ENCODE data around the gene SETD4.

SETD4 gene

GRCh38 chr21:36052860-36053714 lies 7.2 kb downstream of the SETD4 start:
- H3K9me3 ChIP-seq (ENCODE audit: severe bottlenecking), result no peaks in the 10 kb centered on the region
- H3K36me3 ChIP-seq, result peaks cover 91% of the 10 kb centered on the region
- no peak overlapping the region for H3K4me3 ChIP-seq (ENCODE audit: low read depth, low read length)
- no peak for DNase-seq
- TF ChIP-seq CTCF (IDR thresholded peaks at IDR 0.05; ENCODE audit: low read depth, low read length), result no peak
- H3K27me3 ChIP-seq (ENCODE audit: insufficient read depth, low read depth, severe bottlenecking), result no peaks in the 10 kb centered on the region
- H3K27ac ChIP-seq, result no peak overlapping the region

GRCh38 chr21:36048357-36048756 lies 12.0 kb downstream of the SETD4 start:
- Histone ChIP-seq H3K9me3 (ENCODE audit: severe bottlenecking) (no peaks in the 10 kb centered on the region), H3K4me3 (ENCODE audit: low read depth, low read length) (no peak overlapping the region), H3K36me3 (peaks cover 90% of the 10 kb centered on the region), H3K27me3 (ENCODE audit: insufficient read depth, low read depth, severe bottlenecking) (no peaks in the 10 kb centered on the region), H3K27ac (no peak overlapping the region)
- DNase-seq, result no peak
- TF ChIP-seq CTCF (IDR thresholded peaks at IDR 0.05; ENCODE audit: low read depth, low read length), result no peak

DNA sequence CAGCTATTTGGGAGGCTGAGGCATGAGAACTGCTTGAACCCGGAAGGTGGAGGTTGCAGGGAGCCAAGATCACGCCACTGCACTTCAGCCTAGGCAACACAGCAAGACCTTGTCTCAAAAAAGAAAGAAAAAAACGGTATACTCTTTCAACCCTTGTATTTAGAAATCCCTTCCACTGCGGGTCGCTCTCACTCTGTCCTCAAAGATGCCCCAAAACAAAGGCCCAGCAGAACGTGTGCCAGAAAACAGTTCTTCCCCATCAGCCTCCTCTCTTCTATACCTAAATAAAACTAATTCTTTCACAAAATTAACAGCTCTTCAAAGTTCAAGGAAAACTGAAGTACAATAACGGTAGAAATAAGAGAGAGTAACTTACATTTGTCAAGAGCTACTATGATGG lies 13.2 kb downstream of the SETD4 start:
- H3K36me3 ChIP-seq, result peaks cover 93% of the 10 kb centered on the region
- H3K27ac ChIP-seq, result no peak overlapping the region
- H3K9me3 ChIP-seq (ENCODE audit: severe bottlenecking), result no peaks in the 10 kb centered on the region
- no peak for TF ChIP-seq CTCF (IDR thresholded peaks at IDR 0.05; ENCODE audit: low read depth, low read length)
- H3K27me3 ChIP-seq (ENCODE audit: insufficient read depth, low read depth, severe bottlenecking), result no peaks in the 10 kb centered on the region
- no peak overlapping the region for H3K4me3 ChIP-seq (ENCODE audit: low read depth, low read length)
- DNase-seq, result no peak

DNA sequence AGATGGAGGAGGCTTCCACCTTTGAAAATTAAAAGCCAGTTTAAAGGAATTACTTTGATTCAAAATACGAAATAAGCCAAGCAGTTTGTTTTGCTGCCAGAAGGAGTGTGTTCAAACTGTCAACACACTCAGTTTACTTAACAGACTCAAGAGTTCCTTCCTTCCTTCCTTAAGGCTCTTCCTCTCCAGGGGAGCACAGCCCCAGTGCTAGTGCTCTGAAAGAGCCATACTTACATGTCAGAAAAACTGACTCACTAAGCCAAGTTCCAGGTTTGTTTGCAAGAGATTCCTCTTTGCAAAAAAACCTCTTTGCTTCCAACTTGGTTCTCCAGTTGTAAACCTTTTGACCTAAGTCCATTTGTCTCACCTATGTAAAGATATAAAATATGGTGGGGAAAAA lies 14.3 kb downstream of the SETD4 start:
- no peak for TF ChIP-seq CTCF (IDR thresholded peaks at IDR 0.05; ENCODE audit: low read depth, low read length)
- H3K9me3 ChIP-seq (ENCODE audit: severe bottlenecking), result no peaks in the 10 kb centered on the region
- no peaks in the 10 kb centered on the region for H3K27me3 ChIP-seq (ENCODE audit: insufficient read depth, low read depth, severe bottlenecking)
- H3K36me3 ChIP-seq, result peaks cover 91% of the 10 kb centered on the region
- DNase-seq, result no peak
- H3K27ac ChIP-seq, result no peak overlapping the region
- no peak overlapping the region for H3K4me3 ChIP-seq (ENCODE audit: low read depth, low read length)

GRCh38 chr21:36044056-36044455 lies 16.3 kb downstream of the SETD4 start:
- Histone ChIP-seq H3K27ac (no peak overlapping the region), H3K4me3 (ENCODE audit: low read depth, low read length) (no peak overlapping the region), H3K27me3 (ENCODE audit: insufficient read depth, low read depth, severe bottlenecking) (no peaks in the 10 kb centered on the region), H3K36me3 (peaks cover 89% of the 10 kb centered on the region), H3K9me3 (ENCODE audit: severe bottlenecking) (no peaks in the 10 kb centered on the region)
- DNase-seq, result no peak
- no peak for TF ChIP-seq CTCF (IDR thresholded peaks at IDR 0.05; ENCODE audit: low read depth, low read length)

GRCh38 chr21:36041910-36042309 lies 18.4 kb downstream of the SETD4 start:
- no peak for DNase-seq
- H3K27me3 ChIP-seq (ENCODE audit: insufficient read depth, low read depth, severe bottlenecking), result no peaks in the 10 kb centered on the region
- TF ChIP-seq CTCF (IDR thresholded peaks at IDR 0.05; ENCODE audit: low read depth, low read length), result no peak
- no peak overlapping the region for H3K27ac ChIP-seq
- H3K36me3 ChIP-seq, result peaks cover 93% of the 10 kb centered on the region
- H3K9me3 ChIP-seq (ENCODE audit: severe bottlenecking), result no peaks in the 10 kb centered on the region
- H3K4me3 ChIP-seq (ENCODE audit: low read depth, low read length), result no peak overlapping the region
